Retinal pigment epithelial cell (primary cell): ENCODE data around the gene CGNL1.
A peak's percentile ranks its signal among the peaks of the same experiment; 100 is the strongest.

Experiments
- DNase-seq: peaks from one replicate; pipeline ENCODE4 v3.0.0-alpha.2; 2010; ENCODE audit warnings: low read depth
- H3K4me3 ChIP-seq: 2 replicates; pipeline ENCODE4 v1.5.1; 2011; ENCODE audit warnings: mild to moderate bottlenecking, low read length, control low read depth, moderate library complexity
- CTCF ChIP-seq: conservative IDR thresholded peaks from 2 replicates; pipeline ENCODE4 v1.5.1; 2011; ENCODE audit warnings: low read depth, low read length, control low read depth, inconsistent platforms

The CGNL1 gene

DNA sequence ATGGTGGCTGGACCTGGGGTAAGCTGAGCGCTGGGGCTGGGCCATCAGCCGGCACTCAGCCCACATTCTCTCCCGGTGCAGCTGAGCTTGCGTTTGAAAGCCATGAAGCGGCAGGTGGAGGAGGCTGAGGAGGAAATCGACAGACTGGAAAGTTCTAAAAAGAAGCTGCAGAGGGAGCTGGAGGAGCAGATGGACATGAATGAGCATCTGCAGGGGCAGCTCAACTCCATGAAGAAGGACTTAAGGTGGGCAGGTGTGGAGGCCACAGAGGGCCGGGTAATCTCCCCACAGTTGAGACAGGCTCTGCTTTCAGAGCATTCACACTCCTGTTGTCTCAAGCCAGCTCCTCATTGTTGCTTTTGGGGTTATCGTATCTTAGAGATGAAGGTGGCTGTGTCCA is 169.7 kb downstream of the CGNL1 start:
- no peak for TF ChIP-seq CTCF
- H3K4me3 ChIP-seq, result no peak overlapping the region
- DNase-seq, result no peak

GRCh38 chr15:57547243-57547755 is 171.0 kb downstream of the CGNL1 start:
- H3K4me3 ChIP-seq, result no peak overlapping the region
- no peak for TF ChIP-seq CTCF
- DNase-seq, result no peak

DNA sequence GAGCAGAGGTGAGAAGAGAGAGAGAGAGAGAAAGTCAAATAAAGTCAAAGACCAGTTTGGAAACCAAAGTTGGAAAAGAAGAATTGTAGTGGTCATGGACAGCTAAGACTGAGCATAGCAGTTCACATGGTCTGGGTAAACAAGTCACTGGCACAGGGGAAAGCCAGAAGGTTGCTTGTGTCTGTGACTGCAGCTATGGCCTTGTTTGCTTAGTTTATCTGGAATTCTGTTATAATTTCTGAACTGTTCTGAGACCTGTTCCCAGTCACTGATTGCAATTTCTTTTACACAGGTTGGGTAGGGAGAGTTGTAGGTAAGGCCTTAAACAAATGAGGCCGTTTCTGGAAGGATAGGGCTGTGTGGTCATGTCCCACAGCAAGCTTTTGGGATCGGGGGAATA is 172.0 kb downstream of the CGNL1 start:
- no peak overlapping the region for H3K4me3 ChIP-seq
- TF ChIP-seq CTCF, result no peak
- DNase-seq, result no peak

- DNase-seq, result no peak
- no peak for TF ChIP-seq CTCF
- H3K4me3 ChIP-seq, result no peak overlapping the region
Observed at GRCh38 chr15:57548835-57549234, 172.5 kb downstream of the CGNL1 start.

DNA sequence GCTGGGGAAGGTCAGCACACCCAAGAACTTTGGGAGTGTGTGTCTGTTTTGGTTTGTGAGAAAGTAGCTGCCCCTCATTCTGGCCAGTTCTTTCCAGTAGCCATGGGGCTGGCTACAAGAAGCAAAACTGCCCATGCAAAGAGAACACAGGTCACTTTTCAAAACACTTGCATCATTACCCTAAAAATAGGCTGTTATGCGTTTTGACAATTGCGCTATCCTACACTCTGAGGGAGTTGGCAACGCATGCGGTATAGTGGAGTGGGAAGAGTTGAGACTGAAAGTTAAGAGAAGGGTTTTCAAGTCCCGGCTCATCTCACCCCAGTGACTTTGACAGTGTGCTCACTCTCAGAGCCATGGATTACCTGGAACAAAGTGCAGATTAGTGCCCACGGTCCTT is 173.6 kb downstream of the CGNL1 start:
- TF ChIP-seq CTCF, result no peak
- no peak overlapping the region for H3K4me3 ChIP-seq
- DNase-seq, result no peak

- TF ChIP-seq CTCF, result no peak
- DNase-seq, result no peak
Observed at GRCh38 chr15:57550640-57551039, 174.3 kb downstream of the CGNL1 start.

DNA sequence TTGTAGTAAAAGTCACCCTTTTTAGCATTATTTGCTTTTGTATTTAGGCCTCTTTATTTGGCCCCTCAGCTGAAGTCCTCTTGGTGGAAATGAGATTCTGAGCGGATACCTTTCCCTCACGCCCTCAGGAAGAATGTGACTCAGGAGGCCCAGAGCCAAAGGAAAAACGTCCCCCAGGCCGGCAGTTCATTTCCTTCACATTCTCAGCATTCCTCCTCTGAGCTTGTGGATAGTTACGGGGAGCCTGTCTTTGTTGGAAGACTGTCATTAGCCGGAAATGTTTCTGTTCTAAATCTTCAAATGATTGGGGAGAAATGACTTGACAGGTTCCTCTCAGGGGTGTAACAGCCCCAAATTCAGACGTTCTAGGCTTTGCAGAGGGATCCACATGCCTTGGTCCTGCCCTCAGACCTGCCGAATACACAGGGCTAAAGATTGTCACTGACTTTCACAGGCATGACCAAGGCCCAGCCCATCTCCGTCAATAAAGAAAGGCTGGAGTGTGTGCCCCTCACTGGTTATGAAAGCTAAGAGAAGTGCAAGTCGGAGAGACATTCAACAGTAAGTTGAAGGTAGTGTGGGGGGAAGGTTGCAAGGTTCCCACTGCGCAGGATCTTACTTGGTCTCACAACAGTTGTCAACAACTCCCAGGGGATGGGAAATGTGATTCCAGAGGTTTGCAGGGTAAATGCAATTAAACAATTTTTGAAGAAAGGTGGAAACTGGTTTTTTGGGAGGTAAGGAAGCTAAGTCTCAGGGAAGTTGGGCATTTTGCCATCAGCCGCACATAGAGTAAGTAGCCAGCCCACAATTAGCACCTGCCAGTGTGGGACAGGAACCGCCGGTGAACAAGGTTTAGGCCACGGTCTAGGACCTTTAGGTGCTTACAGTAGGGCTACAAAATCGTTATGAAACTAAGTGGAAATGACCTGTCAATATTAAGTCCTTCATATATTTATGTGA is 175.7 kb downstream of the CGNL1 start:
- peak; percentile 73 for DNase-seq
- no peak for TF ChIP-seq CTCF

More at GRCh38 chr15:57550640-57551039, 174.3 kb downstream of the CGNL1 start:
- no peak overlapping the region for H3K4me3 ChIP-seq

More for the DNA sequence above, 175.7 kb downstream of the CGNL1 start:
- H3K4me3 ChIP-seq, result no peak overlapping the region
